HG03558 (cell line): ENCODE data around the gene CDK10.
"Not testable (repeated sequence)": the region's sequence is repeated elsewhere in the genome, so short reads cannot be mapped to it uniquely, and the experiment has no call there.

Experiments used
- ATAC-seq: cut with Tn5 transposase; IDR thresholded peaks from one replicate; pipeline ENCODE4 v1.9.1; 2021; ENCODE audit warnings: moderate number of reproducible peaks; ENCODE audit not compliant: unreplicated experiment; ENCODE audit errors: extremely low read depth

CDK10 gene

GRCh38 chr16:89694784-89695085 is 8.2 kb downstream of the CDK10 start:
- ATAC-seq = not testable (repeated sequence)

- no peak for ATAC-seq
These were observed 8.8 kb downstream of the CDK10 start for GRCh38 chr16:89695086-89695874.

- no peak for ATAC-seq
These were observed 9.6 kb downstream of the CDK10 start for GRCh38 chr16:89695875-89696669.

GRCh38 chr16:89696670-89697128 is 10.2 kb downstream of the CDK10 start:
- no peak for ATAC-seq

GRCh38 chr16:89697161-89697615 is 10.7 kb downstream of the CDK10 start:
- ATAC-seq = no peak

GRCh38 chr16:89697616-89698331 is 11.3 kb downstream of the CDK10 start:
- ATAC-seq = no peak

- not testable (repeated sequence) for ATAC-seq
These were observed 12.2 kb downstream of the CDK10 start for GRCh38 chr16:89698717-89699116.

GRCh38 chr16:89699629-89700099 is 13.2 kb downstream of the CDK10 start:
- ATAC-seq = not testable (repeated sequence)

GRCh38 chr16:89700100-89700648 is 13.7 kb downstream of the CDK10 start:
- ATAC-seq = peak; percentile 30

- ATAC-seq = no peak
These were observed 14.3 kb downstream of the CDK10 start for GRCh38 chr16:89700649-89701424.

- ATAC-seq = peak; percentile 29
These were observed 15.2 kb downstream of the CDK10 start, which contains the start of gene SPATA2L for GRCh38 chr16:89701425-89702406. Gene SPATA2L (minus strand): TSS chr16:89701705. CDS start chr16:89701232, 473 bp downstream.

GRCh38 chr16:89704281-89704680 is 17.8 kb downstream of the CDK10 start:
- ATAC-seq = no peak

GRCh38 chr16:89705006-89705405 is 18.5 kb downstream of the CDK10 start:
- no peak for ATAC-seq

- no peak for ATAC-seq
These were observed 20.2 kb downstream of the CDK10 start for GRCh38 chr16:89706518-89707260.

GRCh38 chr16:89707695-89708094 is 21.2 kb downstream of the CDK10 start:
- no peak for ATAC-seq

GRCh38 chr16:89708481-89708931 is 22.0 kb downstream of the CDK10 start:
- ATAC-seq = no peak

- no peak for ATAC-seq
These were observed 22.7 kb downstream of the CDK10 start for GRCh38 chr16:89709166-89709565.
